H1 (cell line): Measurements from ENCODE around the gene OSTC. TPM values are rescaled to one million over a fixed set of nuclear protein-coding genes. Genes with fewer than 3 reads are reported as not detected.

Source experiments
- CTCF ChIA-PET: fragments of 300-600 bp; sonication (Branson Sonifier 250); formaldehyde crosslinking; loops from one replicate; lab custom pipeline; 2021; ENCODE audit not compliant: partially characterized antibody; lab: Charles Lee
- POLR2A ChIA-PET: fragments of 300-600 bp; sonication (Branson Sonifier 250); formaldehyde crosslinking; loops from one replicate; lab custom pipeline; 2021; ENCODE audit warnings: inconsistent platforms; ENCODE audit not compliant: partially characterized antibody; lab: Charles Lee
- DNase-seq, 2 experiments: peaks; one replicate each; pipeline versions ENCODE4 v3.0.0 to v3.0.0-alpha.2; 2010 to 2022; ENCODE audit warnings: low spot score in 2 of 2, low read depth in 1 of 2, mixed read lengths in 1 of 2
- FAIRE-seq: peaks from 2 replicates; lab custom pipeline; 2011; peaks lifted over from hg19 to GRCh38; lab: Jason Lieb, UNC
- H2AFZ ChIP-seq: 2 replicates; pipeline ENCODE4 v1.8.1; 2012; ENCODE audit warnings: low read length, inconsistent platforms
- H2AK5ac ChIP-seq: 2 replicates; pipeline ENCODE4 v1.6.1; 2013; ENCODE audit warnings: low read depth, low read length
- H2BK120ac ChIP-seq: replicated peaks from 2 replicates; pipeline ENCODE3; 2013; ENCODE audit warnings: low read depth, low read length, inconsistent platforms
- H2BK12ac ChIP-seq: 2 replicates; pipeline ENCODE4 v1.6.1; 2013; ENCODE audit warnings: low read depth, low read length
- H2BK15ac ChIP-seq: 2 replicates; pipeline ENCODE4 v1.6.1; 2013; ENCODE audit warnings: low read length
- H2BK20ac ChIP-seq: 2 replicates; pipeline ENCODE4 v1.6.1; 2013; ENCODE audit warnings: low read length
- H2BK5ac ChIP-seq: 2 replicates; pipeline ENCODE4 v1.6.1; 2013; ENCODE audit warnings: low read depth, low read length
- H3K14ac ChIP-seq: 2 replicates; pipeline ENCODE4 v1.6.1; 2013; ENCODE audit warnings: inconsistent platforms; ENCODE audit not compliant: insufficient read length
- H3K18ac ChIP-seq: 2 replicates; pipeline ENCODE4 v1.6.1; 2013; ENCODE audit warnings: low read length; ENCODE audit errors: extremely low read depth
- H3K23ac ChIP-seq: 2 replicates; pipeline ENCODE4 v1.6.1; 2013; ENCODE audit warnings: inconsistent platforms; ENCODE audit not compliant: insufficient read length
- H3K23me2 ChIP-seq: 2 replicates; pipeline ENCODE4 v1.6.1; 2013; ENCODE audit warnings: low read depth, low read length
- H3K27ac ChIP-seq: 2 replicates; pipeline ENCODE4 v1.6.1; 2011; ENCODE audit warnings: low read depth, low read length, inconsistent platforms
- H3K27me3 ChIP-seq, 4 experiments: replicated peaks in 1 of 4; 1 replicate in 1 of 4; 2 replicates in 3 of 4; pipeline versions ENCODE4 v1.6.1 to v1.8.1; 2011 to 2013; ENCODE audit warnings: low read length in 3 of 4, mild to moderate bottlenecking in 3 of 4, inconsistent platforms in 2 of 4, mixed read lengths in 2 of 4, moderate library complexity in 1 of 4; ENCODE audit not compliant: control insufficient read depth in 3 of 4, insufficient read depth in 3 of 4; ENCODE audit errors: extremely low read depth in 1 of 4
- H3K36me3 ChIP-seq, 4 experiments: 2 replicates each; pipeline versions ENCODE4 v1.6.1 to v1.8.1; 2011 to 2013; ENCODE audit warnings: mild to moderate bottlenecking in 4 of 4, low read length in 3 of 4, moderate library complexity in 2 of 4, control low read depth in 1 of 4, inconsistent platforms in 1 of 4; ENCODE audit not compliant: insufficient read depth in 4 of 4, control insufficient read depth in 2 of 4
- H3K4ac ChIP-seq: replicated peaks from 2 replicates; pipeline ENCODE3; 2013; ENCODE audit warnings: low read length, low read depth, mixed read lengths, inconsistent platforms; ENCODE audit not compliant: insufficient read length
- H3K4me1 ChIP-seq, 4 experiments: replicated peaks in 1 of 4; 1 replicate in 1 of 4; 2 replicates in 3 of 4; pipeline versions ENCODE4 v1.6.1 to v1.8.1; 2011 to 2013; ENCODE audit warnings: low read length in 3 of 4, inconsistent platforms in 2 of 4, mixed read lengths in 1 of 4; ENCODE audit not compliant: insufficient read depth in 4 of 4, control insufficient read depth in 3 of 4
- H3K4me2 ChIP-seq, 2 experiments: 2 replicates each; pipeline versions ENCODE4 v1.6.1 to v1.8.1; 2011 to 2013; ENCODE audit warnings: low read depth in 2 of 2, low read length in 2 of 2, control low read depth in 1 of 2, inconsistent platforms in 1 of 2, mild to moderate bottlenecking in 1 of 2; ENCODE audit not compliant: insufficient read depth in 1 of 2
- H3K4me3 ChIP-seq, 4 experiments: fragments of 200-600, 300-600 bp in 1 of 4; sonication (generic), shearing (Covaris generic), sonication (Bioruptor Twin) in 1 of 4; 2 replicates each; pipeline versions ENCODE4 v1.5.1 to v1.8.1; 2011 to 2016; ENCODE audit warnings: low read length in 4 of 4, low read depth in 3 of 4, control low read depth in 2 of 4, inconsistent platforms in 2 of 4, mild to moderate bottlenecking in 2 of 4, mixed read lengths in 1 of 4, moderate library complexity in 1 of 4; ENCODE audit not compliant: insufficient read depth in 2 of 4; ENCODE audit errors: extremely low read depth in 1 of 4
- H3K56ac ChIP-seq: replicated peaks from 2 replicates; pipeline ENCODE3; 2013; ENCODE audit warnings: low read depth, mild to moderate bottlenecking, mixed read lengths, low read length, inconsistent platforms; ENCODE audit not compliant: insufficient read length
- H3K79me1 ChIP-seq: 2 replicates; pipeline ENCODE4 v1.6.1; 2013; ENCODE audit warnings: low read depth, low read length, control low read depth
- H3K79me2 ChIP-seq, 2 experiments: 2 replicates each; pipeline versions ENCODE4 v1.6.1 to v1.8.1; 2012 to 2013; ENCODE audit warnings: low read length in 2 of 2, mild to moderate bottlenecking in 2 of 2, inconsistent platforms in 1 of 2; ENCODE audit not compliant: insufficient read depth in 2 of 2, control insufficient read depth in 1 of 2
- H3K9ac ChIP-seq, 4 experiments: replicated peaks in 1 of 4; 1 replicate in 1 of 4; 2 replicates in 3 of 4; pipeline versions ENCODE4 v1.6.1 to v1.8.1; 2011 to 2013; ENCODE audit warnings: low read depth in 3 of 4, low read length in 3 of 4, control low read depth in 2 of 4, mild to moderate bottlenecking in 2 of 4, moderate library complexity in 2 of 4, inconsistent platforms in 1 of 4; ENCODE audit errors: extremely low read depth in 1 of 4
- H3K9me3 ChIP-seq, 2 experiments: 2 replicates each; pipeline versions ENCODE4 v1.6.1 to v1.8.1; 2012 to 2013; ENCODE audit warnings: mild to moderate bottlenecking in 2 of 2, moderate library complexity in 2 of 2, control low read depth in 1 of 2, inconsistent platforms in 1 of 2, low read depth in 1 of 2, low read length in 1 of 2, mixed read lengths in 1 of 2; ENCODE audit not compliant: insufficient read depth in 2 of 2
- H4K20me1 ChIP-seq, 2 experiments: replicated peaks in 1 of 2; 2 replicates each; pipeline versions ENCODE3 to v1.8.1; 2011 to 2013; ENCODE audit warnings: inconsistent platforms in 2 of 2, low read length in 2 of 2, mild to moderate bottlenecking in 1 of 2; ENCODE audit not compliant: insufficient read depth in 2 of 2, control insufficient read depth in 1 of 2
- H4K5ac ChIP-seq: 2 replicates; pipeline ENCODE4 v1.6.1; 2013; ENCODE audit warnings: low read length, low read depth, mixed read lengths, inconsistent platforms; ENCODE audit not compliant: insufficient read length
- H4K8ac ChIP-seq: 2 replicates; pipeline ENCODE4 v1.8.0; 2013; ENCODE audit warnings: mild to moderate bottlenecking, moderate library complexity, low read length, inconsistent platforms; ENCODE audit not compliant: insufficient read depth; ENCODE audit errors: extremely low read depth
- H4K91ac ChIP-seq: replicated peaks from 2 replicates; pipeline ENCODE3; 2013; ENCODE audit warnings: low read length, mixed read lengths, inconsistent platforms; ENCODE audit not compliant: insufficient read length
- CHD2 ChIP-seq: IDR thresholded peaks from 2 replicates; pipeline ENCODE4 v1.6.1; 2012; ENCODE audit warnings: low read length, improper control_type of control experiment
- JUN ChIP-seq: IDR thresholded peaks from 2 replicates; pipeline ENCODE4 v1.6.1; 2011; ENCODE audit warnings: low read depth, mild to moderate bottlenecking, improper control_type of control experiment, low read length
- SUZ12 ChIP-seq: fragments of 200-600 bp; sonication (generic); IDR thresholded peaks from 2 replicates; pipeline ENCODE4 v1.6.1; 2012; ENCODE audit warnings: mild to moderate bottlenecking, inconsistent platforms, low read length, moderate library complexity, mixed read lengths
- TAF1 ChIP-seq: IDR thresholded peaks from 2 replicates; pipeline ENCODE4 v1.6.1; 2011; ENCODE audit warnings: mild to moderate bottlenecking, low read depth, low read length
- TCF12 ChIP-seq: IDR thresholded peaks from 2 replicates; pipeline ENCODE4 v1.6.1; 2011; ENCODE audit warnings: low read depth, mild to moderate bottlenecking, low read length
- WGBS, 2 experiments: shearing (Covaris generic) in 1 of 2; methylation state at CpG; one replicate each; pipeline versions ENCODE4 v1.1.6 to v1.1.7; 2013 to 2015; ENCODE audit warnings: low lambda C conversion rate in 2 of 2, mixed read lengths in 2 of 2, inconsistent platforms in 1 of 2, low coverage in 1 of 2, missing lambda C conversion rate in 1 of 2; ENCODE audit not compliant: insufficient replicate concordance in 2 of 2, insufficient coverage in 1 of 2, insufficient read length in 1 of 2; ENCODE audit errors: extremely low coverage in 1 of 2, missing lambda C conversion rate in 1 of 2; 5-methylcytosine and 5-hydroxymethylcytosine counted together
- polyA plus RNA-seq, 7 experiments: library from polyadenylated mRNA; depleted of rRNA in 3 of 7; stranded (reverse) in 5 of 7; unstranded in 2 of 7; fragments of >200 nt in 5 of 7; fragments of 200-250 nt in 2 of 7; gene quantifications; 1 replicate in 5 of 7; 2 replicates in 1 of 7; 4 replicates in 1 of 7; pipeline versions ENCODE4 v1.2.1 to v1.2.3, GENCODE V29; 2011 to 2013; ENCODE audit warnings: missing spikeins in 2 of 7, mixed read lengths in 2 of 7
- total RNA-seq: library from RNA; stranded (reverse); fragmentation: NEBNext Ultra II Directional; extraction: Animal tissue kit (Norgen Biotek cat#: 25700); gene quantifications from 2 replicates; pipeline ENCODE4 v1.2.1, GENCODE V29; 2021

The OSTC gene
- total and polyA plus RNA-seq, 2 of the 8 experiments (the other 6 are each of a cell fraction or from before 2014, with no cell fraction given) = 165 to 176 TPM

DNA sequence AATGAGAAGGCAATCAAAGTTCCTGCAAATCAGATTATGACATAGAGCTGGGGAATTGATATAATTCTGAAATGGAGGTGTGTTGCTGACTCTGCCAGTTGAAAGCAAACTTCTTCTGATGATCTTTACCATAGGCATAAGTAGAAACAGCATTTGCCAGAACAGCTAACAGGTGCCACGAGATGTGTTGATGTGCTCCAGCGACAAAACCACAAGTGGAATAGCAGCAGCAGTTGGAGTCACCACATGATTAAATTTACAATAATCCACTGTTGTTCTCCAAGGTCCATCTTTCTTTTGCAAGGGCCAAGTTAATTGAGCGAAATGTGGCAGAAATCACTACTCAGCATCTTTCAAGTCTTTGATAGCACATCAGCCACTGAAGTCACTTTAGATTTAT lies 3.7 kb upstream of the OSTC start:
- CTCF ChIA-PET = interaction anchor here (1.4 to 1.5 kb wide), 2 partner anchors 12 to 647 kb away, joined by 3 to 4 read pairs; no protein-coding TSS in a partner anchor
- Histone ChIP-seq H2BK20ac (no peak overlapping the region), H4K8ac (no peak overlapping the region), H2AFZ (no peak overlapping the region), H3K9ac (no peak overlapping the region), H3K23ac (no peak overlapping the region), H3K9me3 (no peaks in the 10 kb centered on the region), H4K20me1 (no peaks in the 10 kb centered on the region), H4K5ac (no peak overlapping the region), H3K4me1 (no peaks in the 10 kb centered on the region), H3K27ac (no peak overlapping the region), H3K14ac (no peak overlapping the region)
- no peak for FAIRE-seq
- TF ChIP-seq TAF1 (no peak), TCF12 (no peak), CHD2 (no peak), JUN (no peak), SUZ12 (no peak)
- TF ChIP-seq, all 59 proteins: peak for 0
- no peaks in the 10 kb centered on the region for H3K36me3 ChIP-seq
- H3K56ac ChIP-seq = no peak overlapping the region
- H3K4ac ChIP-seq = no peak overlapping the region
- no peak overlapping the region for H2BK5ac ChIP-seq
- DNase-seq = no peak
- no peak overlapping the region for H4K91ac ChIP-seq
- no peaks in the 10 kb centered on the region for H3K27me3 ChIP-seq
- no peak overlapping the region for H3K4me3 ChIP-seq
- POLR2A ChIA-PET = interaction anchor here (1.1 to 1.4 kb wide), 3 partner anchors 9 to 23 kb away, joined by 3 to 6 read pairs (median 5); no protein-coding TSS in a partner anchor
- no peak overlapping the region for H3K18ac ChIP-seq
- no peaks in the 10 kb centered on the region for H3K23me2 ChIP-seq
- peaks cover 0 to 13% of the 10 kb centered on the region in 2 experiments; a peak in 3 of 4 replicates for H3K79me2 ChIP-seq
- H2BK15ac ChIP-seq = no peak overlapping the region
- 91% methylated on average over 3 of the region's 3 CpGs; no CpG with 5 or more reads in 1 of the 2 experiments for WGBS, 2 experiments
- H2BK12ac ChIP-seq = no peak overlapping the region
- H3K79me1 ChIP-seq = no peaks in the 10 kb centered on the region
- H2AK5ac ChIP-seq = no peak overlapping the region
- H3K4me2 ChIP-seq = no peak overlapping the region
- H2BK120ac ChIP-seq = no peak overlapping the region
